ENCODE measurements around the gene ATP11C.

DNA sequence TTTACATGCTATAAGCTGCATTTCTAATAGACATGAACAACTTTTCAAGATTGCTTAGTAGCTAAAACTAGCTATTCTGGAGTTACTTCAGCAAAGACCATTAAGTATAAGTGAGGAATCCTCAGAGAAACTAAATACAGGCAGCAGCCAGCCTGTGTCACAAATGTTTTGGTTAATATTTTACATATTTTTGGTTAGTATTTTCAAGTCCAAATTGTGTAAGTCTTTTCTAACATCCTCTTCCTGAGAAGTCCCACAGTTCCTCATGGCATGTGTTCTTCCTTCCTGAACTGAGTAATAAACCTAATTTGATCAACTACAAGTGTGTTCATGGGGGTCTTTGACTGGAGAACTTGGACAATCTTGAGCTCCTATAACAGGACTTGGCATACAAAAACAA lies 182.5 kb downstream of the ATP11C start:
- TF ChIP-seq, protein P1, sequence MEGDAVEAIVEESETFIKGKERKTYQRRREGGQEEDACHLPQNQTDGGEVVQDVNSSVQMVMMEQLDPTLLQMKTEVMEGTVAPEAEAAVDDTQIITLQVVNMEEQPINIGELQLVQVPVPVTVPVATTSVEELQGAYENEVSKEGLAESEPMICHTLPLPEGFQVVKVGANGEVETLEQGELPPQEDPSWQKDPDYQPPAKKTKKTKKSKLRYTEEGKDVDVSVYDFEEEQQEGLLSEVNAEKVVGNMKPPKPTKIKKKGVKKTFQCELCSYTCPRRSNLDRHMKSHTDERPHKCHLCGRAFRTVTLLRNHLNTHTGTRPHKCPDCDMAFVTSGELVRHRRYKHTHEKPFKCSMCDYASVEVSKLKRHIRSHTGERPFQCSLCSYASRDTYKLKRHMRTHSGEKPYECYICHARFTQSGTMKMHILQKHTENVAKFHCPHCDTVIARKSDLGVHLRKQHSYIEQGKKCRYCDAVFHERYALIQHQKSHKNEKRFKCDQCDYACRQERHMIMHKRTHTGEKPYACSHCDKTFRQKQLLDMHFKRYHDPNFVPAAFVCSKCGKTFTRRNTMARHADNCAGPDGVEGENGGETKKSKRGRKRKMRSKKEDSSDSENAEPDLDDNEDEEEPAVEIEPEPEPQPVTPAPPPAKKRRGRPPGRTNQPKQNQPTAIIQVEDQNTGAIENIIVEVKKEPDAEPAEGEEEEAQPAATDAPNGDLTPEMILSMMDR (IDR thresholded peaks at IDR 0.05) = no peak
- TF ChIP-seq POLR2AphosphoS5 (IDR thresholded peaks at IDR 0.05) = no peak
- no peak for TF ChIP-seq EP300 (IDR thresholded peaks at IDR 0.05)

Measured in sigmoid colon (tissue), 4 donors.